ENCODE measurements around the gene PACSIN1.

PACSIN1 gene, protein sequence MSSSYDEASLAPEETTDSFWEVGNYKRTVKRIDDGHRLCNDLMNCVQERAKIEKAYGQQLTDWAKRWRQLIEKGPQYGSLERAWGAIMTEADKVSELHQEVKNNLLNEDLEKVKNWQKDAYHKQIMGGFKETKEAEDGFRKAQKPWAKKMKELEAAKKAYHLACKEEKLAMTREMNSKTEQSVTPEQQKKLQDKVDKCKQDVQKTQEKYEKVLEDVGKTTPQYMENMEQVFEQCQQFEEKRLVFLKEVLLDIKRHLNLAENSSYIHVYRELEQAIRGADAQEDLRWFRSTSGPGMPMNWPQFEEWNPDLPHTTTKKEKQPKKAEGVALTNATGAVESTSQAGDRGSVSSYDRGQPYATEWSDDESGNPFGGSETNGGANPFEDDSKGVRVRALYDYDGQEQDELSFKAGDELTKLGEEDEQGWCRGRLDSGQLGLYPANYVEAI

DNA sequence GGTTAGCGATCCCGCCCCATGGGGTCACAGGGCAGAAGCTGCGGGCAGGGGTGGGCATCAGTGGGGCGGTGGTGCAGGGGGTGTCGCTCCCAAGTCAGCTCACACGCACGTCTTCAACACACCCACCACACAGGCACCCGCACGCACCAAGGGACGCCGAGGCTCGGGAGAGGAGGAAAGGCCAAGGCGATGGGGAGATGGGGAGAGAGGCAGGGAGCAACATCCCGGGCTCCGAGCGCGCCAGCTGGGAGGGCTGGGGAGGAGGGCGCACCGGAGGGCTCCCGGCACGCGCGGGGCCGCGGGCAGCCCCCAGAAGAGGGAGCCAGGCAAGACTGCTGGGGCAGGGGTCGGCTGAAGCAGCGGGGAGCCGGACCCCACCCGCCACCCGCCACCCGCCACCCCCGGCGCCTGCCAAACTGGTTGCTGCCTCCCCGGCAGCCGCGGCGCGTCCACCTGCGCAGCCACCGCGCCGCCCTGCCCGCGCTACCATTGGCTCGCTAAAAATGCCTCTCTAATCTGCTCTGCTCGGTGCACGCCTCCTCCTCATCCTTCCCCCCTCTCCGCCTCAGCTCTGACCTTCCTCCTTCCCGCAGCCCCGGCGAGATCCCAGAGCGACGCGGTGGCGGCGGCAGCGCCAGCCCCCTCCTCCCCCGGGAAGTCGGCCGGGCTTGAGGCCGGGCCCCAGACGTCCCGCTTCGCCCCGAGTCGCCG is at the start of gene PACSIN1:
PACSIN1 (plus strand) TSS at position 546 of the 711 bp plus-strand sequence. CDS start 60,230 bp downstream, outside the sequence.
- CTCF ChIA-PET: no interaction called here
- DNase-seq (ENCODE audit: extremely low spot score): no peak
- POLR2A ChIA-PET: interaction anchor here (1.3 kb wide), 1 partner anchor 242 kb away, joined by 4 read pairs; no protein-coding TSS in a partner anchor
- TF ChIP-seq HDGF (IDR thresholded peaks at IDR 0.05; ENCODE audit: borderline replicate concordance) (no peak), CTBP1 (IDR thresholded peaks at IDR 0.05; ENCODE audit: borderline replicate concordance) (no peak), FOXA1 (IDR thresholded peaks at IDR 0.05) (no peak), SP1 (IDR thresholded peaks at IDR 0.05) (no peak), TARDBP (IDR thresholded peaks at IDR 0.05) (no peak), ZNF384 (IDR thresholded peaks at IDR 0.05) (no peak), ELF4 (IDR thresholded peaks at IDR 0.05) (no peak), FOXK2 (IDR thresholded peaks at IDR 0.05) (no peak)
- TF ChIP-seq, protein P1, sequence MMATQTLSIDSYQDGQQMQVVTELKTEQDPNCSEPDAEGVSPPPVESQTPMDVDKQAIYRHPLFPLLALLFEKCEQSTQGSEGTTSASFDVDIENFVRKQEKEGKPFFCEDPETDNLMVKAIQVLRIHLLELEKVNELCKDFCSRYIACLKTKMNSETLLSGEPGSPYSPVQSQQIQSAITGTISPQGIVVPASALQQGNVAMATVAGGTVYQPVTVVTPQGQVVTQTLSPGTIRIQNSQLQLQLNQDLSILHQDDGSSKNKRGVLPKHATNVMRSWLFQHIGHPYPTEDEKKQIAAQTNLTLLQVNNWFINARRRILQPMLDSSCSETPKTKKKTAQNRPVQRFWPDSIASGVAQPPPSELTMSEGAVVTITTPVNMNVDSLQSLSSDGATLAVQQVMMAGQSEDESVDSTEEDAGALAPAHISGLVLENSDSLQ (IDR thresholded peaks at IDR 0.05): no peak

DNA sequence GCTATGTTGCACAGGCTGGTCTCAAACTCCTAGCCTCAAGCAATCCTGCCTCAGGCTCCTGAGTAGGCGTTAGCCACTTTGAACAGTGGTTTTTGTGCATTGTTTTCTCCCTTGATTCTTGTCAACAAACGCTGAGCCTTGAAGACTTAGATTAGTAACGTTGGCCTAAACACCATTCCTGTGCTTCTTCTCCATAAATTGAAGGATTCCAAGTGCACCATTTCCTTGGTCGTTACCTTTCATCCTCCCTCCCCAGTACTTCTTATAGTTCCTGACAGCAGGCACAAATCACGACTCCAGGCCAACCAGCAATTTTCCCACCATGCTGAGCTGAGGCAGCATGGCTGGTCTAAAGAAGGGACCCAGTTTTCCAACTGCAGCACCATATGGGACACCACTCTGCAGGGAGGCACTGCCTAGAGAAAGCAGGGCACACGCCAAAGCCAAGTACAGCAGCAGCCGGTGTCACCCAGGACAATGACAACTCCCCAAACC is 49.0 kb upstream of the PACSIN1 start:
- DNase-seq (ENCODE audit: extremely low spot score): no peak
- ChIA-PET POLR2A (interaction anchor here (1.0 to 4.5 kb wide), 3 partner anchors 8 to 170 kb away, joined by 4 to 42 read pairs (median 33); partner anchors contain the start of genes RPS10 and SMIM29), CTCF (interaction anchor here (0.6 to 4.3 kb wide), 3 partner anchors 13 to 704 kb away, joined by 3 to 36 read pairs (median 4); partner anchors contain the start of gene SMIM29)
- TF ChIP-seq BHLHE40 (IDR thresholded peaks at IDR 0.05; ENCODE audit: borderline replicate concordance): no peak
- no peak for TF ChIP-seq NFRKB (IDR thresholded peaks at IDR 0.05)
- no peak for TF ChIP-seq SUZ12 (IDR thresholded peaks at IDR 0.05)
- TF ChIP-seq LEF1 (IDR thresholded peaks at IDR 0.05; ENCODE audit: borderline replicate concordance): no peak
- no peak for TF ChIP-seq L3MBTL2 (conservative IDR thresholded peaks at IDR 0.05)
- TF ChIP-seq ARNT (IDR thresholded peaks at IDR 0.05): no peak
- TF ChIP-seq FOXM1 (IDR thresholded peaks at IDR 0.05; ENCODE audit: borderline replicate concordance): no peak

DNA sequence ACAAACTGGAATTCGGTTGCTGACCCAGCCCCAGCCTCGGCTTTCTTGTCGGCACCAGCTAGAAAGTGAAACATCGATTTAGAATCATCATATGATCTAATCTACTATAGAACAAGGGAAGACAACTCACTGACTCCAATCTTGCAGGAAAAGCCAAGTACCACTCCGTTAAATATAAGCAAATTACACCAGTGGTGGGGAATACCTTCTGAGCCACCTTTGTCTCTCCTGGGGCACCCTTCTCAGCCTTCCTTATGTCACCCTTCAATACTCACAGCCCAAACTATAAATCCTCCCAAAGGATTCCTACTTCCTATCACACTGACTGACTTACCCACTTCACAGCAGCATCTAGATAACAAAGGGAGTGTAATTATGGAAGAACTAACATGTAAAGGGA is 47.5 kb upstream of the PACSIN1 start:
- ChIA-PET POLR2A (no interaction called here), CTCF (no interaction called here)
- TF ChIP-seq SUZ12 (IDR thresholded peaks at IDR 0.05) (no peak), NFRKB (IDR thresholded peaks at IDR 0.05) (no peak), ZNF384 (IDR thresholded peaks at IDR 0.05) (no peak), CTBP1 (IDR thresholded peaks at IDR 0.05; ENCODE audit: borderline replicate concordance) (no peak), ARNT (IDR thresholded peaks at IDR 0.05) (no peak), BHLHE40 (IDR thresholded peaks at IDR 0.05; ENCODE audit: borderline replicate concordance) (no peak), ELF4 (IDR thresholded peaks at IDR 0.05) (no peak), FOXK2 (IDR thresholded peaks at IDR 0.05) (no peak), LEF1 (IDR thresholded peaks at IDR 0.05; ENCODE audit: borderline replicate concordance) (no peak), L3MBTL2 (conservative IDR thresholded peaks at IDR 0.05) (no peak), SP1 (IDR thresholded peaks at IDR 0.05) (no peak)
- no peak for DNase-seq (ENCODE audit: extremely low spot score)

DNA sequence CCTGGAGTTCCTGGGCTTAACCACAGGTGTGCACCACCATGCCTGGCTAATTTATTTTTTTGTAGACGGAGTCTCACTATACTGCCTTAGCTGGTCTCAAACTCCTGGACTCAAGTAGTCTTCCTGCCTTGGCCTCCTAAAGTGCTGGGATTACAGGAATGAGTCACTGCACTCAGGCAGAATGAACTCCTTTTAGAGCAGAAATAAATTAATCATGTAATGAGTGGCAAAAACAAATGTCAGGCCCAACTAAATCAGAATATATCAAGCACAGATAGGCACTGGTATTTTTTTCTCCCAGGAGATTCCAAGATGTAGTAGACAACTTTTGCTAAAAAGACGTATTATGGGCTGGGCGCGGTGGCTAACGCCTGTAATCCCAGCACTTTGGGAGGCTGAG is 42.6 kb upstream of the PACSIN1 start:
- POLR2A ChIA-PET: interaction anchor here (1.1 to 4.1 kb wide), 3 partner anchors 8 to 200 kb away, joined by 3 to 33 read pairs (median 5); no protein-coding TSS in a partner anchor

DNA sequence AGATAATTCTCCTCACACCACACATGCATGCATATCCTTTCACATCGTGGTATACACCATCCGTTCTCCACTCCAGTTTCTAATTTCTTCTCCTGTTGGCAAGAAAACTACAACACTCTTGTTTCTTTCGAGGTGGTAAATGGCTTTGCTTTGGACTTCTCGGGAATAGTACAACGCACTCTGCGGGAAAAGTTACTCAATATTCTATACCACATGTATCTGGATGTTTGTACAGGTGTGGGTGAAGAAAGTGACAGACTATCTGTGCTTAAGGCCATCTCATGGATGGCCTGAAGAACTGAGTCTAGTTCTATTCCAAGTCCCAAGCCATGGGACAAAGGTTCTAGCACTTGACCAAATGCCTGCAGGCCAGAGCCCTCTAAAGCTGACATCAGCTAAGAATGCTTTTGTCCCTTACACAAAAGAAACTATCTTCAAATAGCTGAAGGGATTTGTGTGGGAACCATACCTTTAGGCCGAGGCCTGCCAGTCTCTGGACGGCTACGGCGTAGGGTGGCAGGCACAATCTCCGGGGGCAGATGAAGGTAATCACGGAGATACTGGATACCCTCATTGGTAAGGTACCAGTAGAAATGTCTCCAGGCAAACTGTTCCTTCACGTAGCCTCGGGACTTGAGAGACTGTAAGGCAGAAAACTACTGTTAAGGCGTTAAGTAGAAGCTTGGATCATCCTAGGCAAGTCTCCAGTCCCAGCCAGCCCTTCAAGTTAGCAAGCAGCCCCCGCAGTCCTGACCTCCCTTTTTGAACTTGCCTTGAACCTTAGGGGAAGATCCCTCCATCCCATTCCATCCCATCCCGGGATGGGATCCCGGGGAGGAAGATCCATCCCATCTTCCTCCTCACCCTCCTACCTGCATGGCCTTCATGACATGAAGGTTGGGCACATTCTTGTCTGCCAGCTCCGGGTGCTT is 41.4 kb upstream of the PACSIN1 start:
- TF ChIP-seq SUZ12 (IDR thresholded peaks at IDR 0.05) (no peak), CTBP1 (IDR thresholded peaks at IDR 0.05; ENCODE audit: borderline replicate concordance) (no peak), FOXA1 (IDR thresholded peaks at IDR 0.05) (no peak), L3MBTL2 (conservative IDR thresholded peaks at IDR 0.05) (no peak), LEF1 (IDR thresholded peaks at IDR 0.05; ENCODE audit: borderline replicate concordance) (no peak), FOXK2 (IDR thresholded peaks at IDR 0.05) (no peak), NFRKB (IDR thresholded peaks at IDR 0.05) (no peak), ZNF384 (IDR thresholded peaks at IDR 0.05) (no peak), SP1 (IDR thresholded peaks at IDR 0.05) (no peak), TARDBP (IDR thresholded peaks at IDR 0.05) (no peak), HDGF (IDR thresholded peaks at IDR 0.05; ENCODE audit: borderline replicate concordance) (no peak), FOXM1 (IDR thresholded peaks at IDR 0.05; ENCODE audit: borderline replicate concordance) (no peak), ELF4 (IDR thresholded peaks at IDR 0.05) (no peak), ARNT (IDR thresholded peaks at IDR 0.05) (no peak), BHLHE40 (IDR thresholded peaks at IDR 0.05; ENCODE audit: borderline replicate concordance) (no peak)
- TF ChIP-seq, protein P1 (IDR thresholded peaks at IDR 0.05): no peak
- DNase-seq (ENCODE audit: extremely low spot score): no peak
- ChIA-PET POLR2A (interaction anchor here (0.9 to 4.1 kb wide), 7 partner anchors 9 to 283 kb away, joined by 3 to 33 read pairs (median 5); partner anchors contain the start of gene SMIM29), CTCF (interaction anchor here (0.6 to 1.0 kb wide), 3 partner anchors 9 to 1178 kb away, joined by 3 to 5 read pairs (median 3); no protein-coding TSS in a partner anchor)

More for the DNA sequence above, 42.6 kb upstream of the PACSIN1 start:
- DNase-seq (ENCODE audit: extremely low spot score): no peak
- no peak for TF ChIP-seq ARNT (IDR thresholded peaks at IDR 0.05)
- CTCF ChIA-PET: interaction anchor here (0.6 kb wide), 1 partner anchor 1179 kb away, joined by 3 read pairs; no protein-coding TSS in a partner anchor
